Measurements from ENCODE around the gene EDIL3. TPM values are rescaled to one million over a fixed set of nuclear protein-coding genes. Genes with fewer than 3 reads are reported as not detected.

The EDIL3 gene
- total and polyA plus RNA-seq, 4 donors = 8.3 to 66.0 (median 11.0) TPM

GRCh38 chr5:83914199-83914598, 470.5 kb downstream of the EDIL3 start:
- 9 to 22% methylated on average over 4 of the region's 4 CpGs for WGBS, 2 donors
- TF ChIP-seq CTCF (IDR thresholded peaks at IDR 0.05; ENCODE audit: control extremely low read depth, extremely low read depth) = no peak
- no peak for ATAC-seq (ENCODE audit: insufficient read depth, low FRiP score)

GRCh38 chr5:83913593-83913992, 471.1 kb downstream of the EDIL3 start:
- DNase-seq (no peak), ATAC-seq (ENCODE audit: insufficient read depth, low FRiP score) (no peak)
- 81 to 89% methylated on average over 1 of the region's 1 CpG for WGBS, 2 donors
- Histone ChIP-seq H3K4me3 (no peak overlapping the region), H3K9me3 (ENCODE audit: control insufficient read depth in 4 of 4, insufficient read depth in 3 of 4, low read length in 3 of 4) (no peaks in the 10 kb centered on the region), H3K4me1 (ENCODE audit: control insufficient read depth in 5 of 5, insufficient read depth in 5 of 5, low read length in 5 of 5) (peaks cover 0 to 3% (median 0%) of the 10 kb centered on the region in 5 donors), H3K9ac (ENCODE audit: insufficient read depth in 1 of 2, low read length in 2 of 2) (no peak overlapping the region), H3K27ac (ENCODE audit: low read depth in 1 of 2, low read length in 1 of 2) (no peak overlapping the region), H3K27me3 (ENCODE audit: control insufficient read depth in 3 of 3, insufficient read depth in 3 of 3, low read length in 2 of 3) (no peaks in the 10 kb centered on the region), H3K36me3 (ENCODE audit: control insufficient read depth in 4 of 4, insufficient read depth in 4 of 4, low read length in 4 of 4) (no peaks in the 10 kb centered on the region)
- no peak for TF ChIP-seq CTCF (IDR thresholded peaks at IDR 0.05; ENCODE audit: control extremely low read depth, extremely low read depth)

More at GRCh38 chr5:83914199-83914598, 470.5 kb downstream of the EDIL3 start:
- Histone ChIP-seq H3K4me1 (ENCODE audit: control insufficient read depth in 5 of 5, insufficient read depth in 5 of 5, low read length in 5 of 5) (peaks cover 0 to 3% (median 0%) of the 10 kb centered on the region in 5 donors), H3K27me3 (ENCODE audit: control insufficient read depth in 3 of 3, insufficient read depth in 3 of 3, low read length in 2 of 3) (no peaks in the 10 kb centered on the region), H3K4me3 (no peak overlapping the region), H3K36me3 (ENCODE audit: control insufficient read depth in 4 of 4, insufficient read depth in 4 of 4, low read length in 4 of 4) (no peaks in the 10 kb centered on the region), H3K27ac (ENCODE audit: low read depth in 1 of 2, low read length in 1 of 2) (no peak overlapping the region), H3K9ac (ENCODE audit: insufficient read depth in 1 of 2, low read length in 2 of 2) (no peak overlapping the region), H3K9me3 (ENCODE audit: control insufficient read depth in 4 of 4, insufficient read depth in 3 of 4, low read length in 3 of 4) (no peaks in the 10 kb centered on the region)
- peak in 1 of 3 donors; percentile 23 for DNase-seq

GRCh38 chr5:83911367-83911919, 473.2 kb downstream of the EDIL3 start:
- ATAC-seq (ENCODE audit: insufficient read depth, low FRiP score) (no peak), DNase-seq (no peak)
- Histone ChIP-seq H3K4me3 (no peak overlapping the region), H3K9ac (ENCODE audit: insufficient read depth in 1 of 2, low read length in 2 of 2) (no peak overlapping the region), H3K36me3 (ENCODE audit: control insufficient read depth in 4 of 4, insufficient read depth in 4 of 4, low read length in 4 of 4) (no peaks in the 10 kb centered on the region), H3K27me3 (ENCODE audit: control insufficient read depth in 3 of 3, insufficient read depth in 3 of 3, low read length in 2 of 3) (no peaks in the 10 kb centered on the region), H3K4me1 (ENCODE audit: control insufficient read depth in 5 of 5, insufficient read depth in 5 of 5, low read length in 5 of 5) (peaks cover 0 to 3% (median 0%) of the 10 kb centered on the region in 5 donors), H3K27ac (ENCODE audit: low read depth in 1 of 2, low read length in 1 of 2) (no peak overlapping the region), H3K9me3 (ENCODE audit: control insufficient read depth in 4 of 4, insufficient read depth in 3 of 4, low read length in 3 of 4) (no peaks in the 10 kb centered on the region)
- TF ChIP-seq CTCF (IDR thresholded peaks at IDR 0.05; ENCODE audit: control extremely low read depth, extremely low read depth) = no peak
- WGBS, 2 donors = 79 to 81% methylated on average over 2 of the region's 2 CpGs

GRCh38 chr5:83900306-83900705, 484.4 kb downstream of the EDIL3 start:
- DNase-seq (no peak), ATAC-seq (ENCODE audit: insufficient read depth, low FRiP score) (no peak)
- H3K9me3 ChIP-seq (ENCODE audit: control insufficient read depth in 4 of 4, insufficient read depth in 3 of 4, low read length in 3 of 4) = no peaks in the 10 kb centered on the region
- no peaks in the 10 kb centered on the region for H3K27me3 ChIP-seq (ENCODE audit: control insufficient read depth in 3 of 3, insufficient read depth in 3 of 3, low read length in 2 of 3)
- H3K36me3 ChIP-seq (ENCODE audit: control insufficient read depth in 4 of 4, insufficient read depth in 4 of 4, low read length in 4 of 4) = no peaks in the 10 kb centered on the region
- H3K4me3 ChIP-seq = no peak overlapping the region
- no peak overlapping the region for H3K9ac ChIP-seq (ENCODE audit: insufficient read depth in 1 of 2, low read length in 2 of 2)
- TF ChIP-seq CTCF (IDR thresholded peaks at IDR 0.05; ENCODE audit: control extremely low read depth, extremely low read depth) = no peak
- no peaks in the 10 kb centered on the region for H3K4me1 ChIP-seq (ENCODE audit: control insufficient read depth in 5 of 5, insufficient read depth in 5 of 5, low read length in 5 of 5)
- no peak overlapping the region for H3K27ac ChIP-seq (ENCODE audit: low read depth in 1 of 2, low read length in 1 of 2)
- 60 to 71% methylated on average over 3 of the region's 3 CpGs for WGBS, 2 donors

Data from lung (tissue), 12 donors.